SK-N-SH (cell line): ENCODE results near the gene ERN1.

Experiments used
- MXI1 ChIP-seq: IDR thresholded peaks from 2 replicates; pipeline ENCODE4 v1.6.1; 2012; ENCODE audit warnings: mild to moderate bottlenecking, low read depth, low read length, improper control_type of control experiment
- RCOR1 ChIP-seq: fragments of 150-350 bp; IDR thresholded peaks from 2 replicates; pipeline ENCODE4 v1.6.1; 2017; ENCODE audit warnings: antibody characterized with exemption, low read length
- REST ChIP-seq: IDR thresholded peaks from 2 replicates; pipeline ENCODE4 v1.6.1; 2012; ENCODE audit warnings: mild to moderate bottlenecking, low read depth, low read length, moderate library complexity
- YY1 ChIP-seq: IDR thresholded peaks from 2 replicates; pipeline ENCODE4 v1.4.0; 2012; ENCODE audit warnings: low read depth, mild to moderate bottlenecking
- TF ChIP-seq, protein P1 (sequence below): fragments of 200-600 bp; sonication (generic); IDR thresholded peaks from 2 replicates; pipeline ENCODE4 v1.6.1; 2017; ENCODE audit warnings: antibody characterized with exemption, mild to moderate bottlenecking, moderate library complexity
- TF ChIP-seq, protein P2 (sequence below): IDR thresholded peaks from 2 replicates; pipeline ENCODE4 v1.4.0; 2012; ENCODE audit warnings: low read depth, borderline replicate concordance

DNA sequence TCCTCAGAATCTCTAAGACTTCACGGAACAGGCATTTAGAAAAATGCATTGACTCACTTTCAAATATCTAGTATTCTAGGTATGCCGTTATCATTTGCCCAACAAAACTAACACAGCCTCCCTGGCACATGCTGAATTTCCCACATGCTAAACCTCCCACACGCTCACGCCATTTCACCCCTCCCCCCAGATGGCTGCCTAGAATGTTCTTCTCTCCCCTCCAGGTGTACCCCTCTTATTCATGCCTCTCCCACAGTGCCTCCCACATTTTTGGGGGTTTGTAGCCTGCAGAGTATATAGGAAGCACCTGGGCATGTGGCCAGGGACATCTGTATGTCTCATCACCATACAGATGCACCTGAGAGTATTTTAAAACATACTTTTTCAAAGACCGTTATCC, 71.3 kb downstream of the ERN1 start:
- TF ChIP-seq, protein P1, sequence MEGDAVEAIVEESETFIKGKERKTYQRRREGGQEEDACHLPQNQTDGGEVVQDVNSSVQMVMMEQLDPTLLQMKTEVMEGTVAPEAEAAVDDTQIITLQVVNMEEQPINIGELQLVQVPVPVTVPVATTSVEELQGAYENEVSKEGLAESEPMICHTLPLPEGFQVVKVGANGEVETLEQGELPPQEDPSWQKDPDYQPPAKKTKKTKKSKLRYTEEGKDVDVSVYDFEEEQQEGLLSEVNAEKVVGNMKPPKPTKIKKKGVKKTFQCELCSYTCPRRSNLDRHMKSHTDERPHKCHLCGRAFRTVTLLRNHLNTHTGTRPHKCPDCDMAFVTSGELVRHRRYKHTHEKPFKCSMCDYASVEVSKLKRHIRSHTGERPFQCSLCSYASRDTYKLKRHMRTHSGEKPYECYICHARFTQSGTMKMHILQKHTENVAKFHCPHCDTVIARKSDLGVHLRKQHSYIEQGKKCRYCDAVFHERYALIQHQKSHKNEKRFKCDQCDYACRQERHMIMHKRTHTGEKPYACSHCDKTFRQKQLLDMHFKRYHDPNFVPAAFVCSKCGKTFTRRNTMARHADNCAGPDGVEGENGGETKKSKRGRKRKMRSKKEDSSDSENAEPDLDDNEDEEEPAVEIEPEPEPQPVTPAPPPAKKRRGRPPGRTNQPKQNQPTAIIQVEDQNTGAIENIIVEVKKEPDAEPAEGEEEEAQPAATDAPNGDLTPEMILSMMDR = no peak
- no peak for TF ChIP-seq MXI1
- TF ChIP-seq RCOR1 = no peak
- no peak for TF ChIP-seq YY1
- TF ChIP-seq REST = no peak
- TF ChIP-seq, protein P2, sequence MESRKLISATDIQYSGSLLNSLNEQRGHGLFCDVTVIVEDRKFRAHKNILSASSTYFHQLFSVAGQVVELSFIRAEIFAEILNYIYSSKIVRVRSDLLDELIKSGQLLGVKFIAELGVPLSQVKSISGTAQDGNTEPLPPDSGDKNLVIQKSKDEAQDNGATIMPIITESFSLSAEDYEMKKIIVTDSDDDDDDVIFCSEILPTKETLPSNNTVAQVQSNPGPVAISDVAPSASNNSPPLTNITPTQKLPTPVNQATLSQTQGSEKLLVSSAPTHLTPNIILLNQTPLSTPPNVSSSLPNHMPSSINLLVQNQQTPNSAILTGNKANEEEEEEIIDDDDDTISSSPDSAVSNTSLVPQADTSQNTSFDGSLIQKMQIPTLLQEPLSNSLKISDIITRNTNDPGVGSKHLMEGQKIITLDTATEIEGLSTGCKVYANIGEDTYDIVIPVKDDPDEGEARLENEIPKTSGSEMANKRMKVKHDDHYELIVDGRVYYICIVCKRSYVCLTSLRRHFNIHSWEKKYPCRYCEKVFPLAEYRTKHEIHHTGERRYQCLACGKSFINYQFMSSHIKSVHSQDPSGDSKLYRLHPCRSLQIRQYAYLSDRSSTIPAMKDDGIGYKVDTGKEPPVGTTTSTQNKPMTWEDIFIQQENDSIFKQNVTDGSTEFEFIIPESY = no peak
